Left ventricle myocardium inferior (tissue), 1 donor: ENCODE data around the gene ADGRF1. TPM values are rescaled to one million over a fixed set of nuclear protein-coding genes. Genes with fewer than 3 reads are reported as not detected.

Experiments used
- DNase-seq: peaks from one replicate; pipeline ENCODE4 v3.0.0-alpha.2; 2020
- H3K27ac ChIP-seq: fragments of 200-600 bp; replicated peaks from 2 replicates; pipeline ENCODE4 v1.8.0; 2021
- H3K27me3 ChIP-seq: fragments of 200-600 bp; 2 replicates; pipeline ENCODE4 v1.8.0; 2021; ENCODE audit warnings: low read depth
- H3K36me3 ChIP-seq: fragments of 200-600 bp; 2 replicates; pipeline ENCODE4 v1.8.0; 2021
- H3K4me1 ChIP-seq: fragments of 200-600 bp; 2 replicates; pipeline ENCODE4 v1.8.0; 2021
- H3K4me3 ChIP-seq: fragments of 200-600 bp; 2 replicates; pipeline ENCODE4 v1.8.0; 2021; ENCODE audit warnings: mild to moderate bottlenecking, moderate library complexity
- H3K9me3 ChIP-seq: fragments of 200-600 bp; replicated peaks from 2 replicates; pipeline ENCODE4 v1.8.0; 2021
- intact Hi-C: fragments of 100-400 bp; cut with micrococcal nuclease; formaldehyde crosslinking; loops from one replicate; pipeline ENCODE4 v1.11.0; 2022
- total RNA-seq: library from RNA; stranded (reverse); fragmentation: NEBNext Ultra II Directional; extraction: Animal tissue kit (Norgen Biotek cat#: 25700); gene quantifications from one replicate; pipeline ENCODE4 v1.2.1, GENCODE V29; 2021
- TF ChIP-seq, protein P1 (sequence below): fragments of 200-600 bp; IDR thresholded peaks from 2 replicates; pipeline ENCODE4 v1.8.0; 2021; ENCODE audit warnings: antibody characterized with exemption, mild to moderate bottlenecking, borderline replicate concordance
- donor health status: DM: no; HTN: yes; CAD: no; lungs with severe emphysema.

Gene ADGRF1
- total RNA-seq, 1 donor from 2014 or later, result not detected

DNA sequence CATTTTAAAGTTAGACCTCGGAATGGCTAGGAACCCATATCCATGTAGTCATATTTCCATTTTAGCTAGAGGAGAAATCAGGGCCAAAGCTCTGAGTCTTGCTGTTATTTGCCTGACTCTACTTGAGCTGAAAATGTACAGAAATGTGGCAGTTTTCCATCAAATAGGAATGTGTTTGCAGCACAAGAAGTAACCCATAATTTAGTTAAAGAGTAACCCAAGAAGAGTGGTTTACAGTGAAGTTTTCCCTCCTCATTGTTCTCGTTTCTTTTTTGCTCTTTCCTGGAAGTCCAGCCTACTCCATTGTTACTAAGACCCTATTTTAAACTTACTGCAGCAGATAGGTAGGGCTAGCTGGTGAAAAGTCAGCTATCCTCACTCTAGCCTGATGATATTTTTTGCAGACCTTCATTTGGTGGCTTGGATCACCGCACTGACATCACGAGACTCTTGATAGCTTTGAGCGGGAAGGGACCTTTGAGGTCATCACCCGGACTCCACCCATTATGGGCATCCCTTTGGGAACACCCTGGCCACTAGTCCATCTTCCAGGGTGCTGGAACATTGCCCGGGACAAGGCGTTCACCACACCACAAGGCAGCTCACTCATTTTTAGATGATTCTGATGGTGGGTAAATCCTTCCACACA, 92.4 kb downstream of the ADGRF1 start:
- peak overlapping the region; percentile 31 for H3K4me3 ChIP-seq
- no peaks in the 10 kb centered on the region for H3K36me3 ChIP-seq
- no peaks in the 10 kb centered on the region for H3K27me3 ChIP-seq
- H3K4me1 ChIP-seq, result peaks cover 58% of the 10 kb centered on the region
- intact Hi-C loops, result no loop called here
- peak; percentile 81 for DNase-seq
- H3K9me3 ChIP-seq, result no peaks in the 10 kb centered on the region
- TF ChIP-seq, protein P1, sequence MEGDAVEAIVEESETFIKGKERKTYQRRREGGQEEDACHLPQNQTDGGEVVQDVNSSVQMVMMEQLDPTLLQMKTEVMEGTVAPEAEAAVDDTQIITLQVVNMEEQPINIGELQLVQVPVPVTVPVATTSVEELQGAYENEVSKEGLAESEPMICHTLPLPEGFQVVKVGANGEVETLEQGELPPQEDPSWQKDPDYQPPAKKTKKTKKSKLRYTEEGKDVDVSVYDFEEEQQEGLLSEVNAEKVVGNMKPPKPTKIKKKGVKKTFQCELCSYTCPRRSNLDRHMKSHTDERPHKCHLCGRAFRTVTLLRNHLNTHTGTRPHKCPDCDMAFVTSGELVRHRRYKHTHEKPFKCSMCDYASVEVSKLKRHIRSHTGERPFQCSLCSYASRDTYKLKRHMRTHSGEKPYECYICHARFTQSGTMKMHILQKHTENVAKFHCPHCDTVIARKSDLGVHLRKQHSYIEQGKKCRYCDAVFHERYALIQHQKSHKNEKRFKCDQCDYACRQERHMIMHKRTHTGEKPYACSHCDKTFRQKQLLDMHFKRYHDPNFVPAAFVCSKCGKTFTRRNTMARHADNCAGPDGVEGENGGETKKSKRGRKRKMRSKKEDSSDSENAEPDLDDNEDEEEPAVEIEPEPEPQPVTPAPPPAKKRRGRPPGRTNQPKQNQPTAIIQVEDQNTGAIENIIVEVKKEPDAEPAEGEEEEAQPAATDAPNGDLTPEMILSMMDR, result no peak
- H3K27ac ChIP-seq, result peak overlapping the region; percentile 91

DNA sequence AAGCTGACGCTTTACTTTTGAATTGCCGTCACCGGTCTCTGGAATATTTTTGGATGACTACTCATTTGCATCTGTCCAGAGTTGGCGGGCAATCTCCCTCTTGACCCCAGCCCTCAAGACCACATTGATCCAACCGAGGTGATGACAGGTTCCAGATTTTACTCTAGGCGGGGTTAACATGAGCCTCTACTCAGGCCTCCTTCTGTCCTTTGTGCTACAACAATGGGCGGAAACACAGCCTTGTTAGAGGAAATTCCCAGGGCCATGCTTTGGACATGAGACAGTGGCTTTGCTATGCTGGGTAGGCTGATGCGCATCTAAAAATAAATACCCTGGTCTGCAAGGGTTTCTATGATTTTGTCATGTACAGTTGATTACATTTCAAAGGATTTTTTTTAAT, 93.4 kb downstream of the ADGRF1 start:
- Histone ChIP-seq H3K36me3 (no peaks in the 10 kb centered on the region), H3K27ac (peak overlapping the region; percentile 91), H3K27me3 (no peaks in the 10 kb centered on the region), H3K4me3 (no peak overlapping the region), H3K9me3 (no peaks in the 10 kb centered on the region), H3K4me1 (peaks cover 58% of the 10 kb centered on the region)
- no peak for DNase-seq
- TF ChIP-seq, protein P1, result no peak
- intact Hi-C loops, result no loop called here

Other genes with a start within 250 kb of the ADGRF1 start
- gene MEP1A, start 248.9 kb downstream of the ADGRF1 start, total RNA-seq, result not detected
- 42.1 TPM for gene ADGRF5, start 120.4 kb downstream of the ADGRF1 start, total RNA-seq